KOPT-K1 (cell line): Measurements from ENCODE around the gene SF3A2.
A peak's percentile ranks its signal among the peaks of the same experiment; 100 is the strongest.

Experiments
- H3K27ac ChIP-seq: fragments of 200-600 bp; sonication (generic); 2 replicates; pipeline ENCODE4 v1.5.1; 2016; ENCODE audit warnings: antibody characterized with exemption, mild to moderate bottlenecking, low read depth, low read length; ENCODE audit not compliant: poor library complexity, severe bottlenecking
- H3K36me3 ChIP-seq: fragments of 200-600 bp; sonication (generic); 2 replicates; pipeline ENCODE4 v1.5.1; 2017; ENCODE audit warnings: antibody characterized with exemption, mild to moderate bottlenecking, low read length, moderate library complexity; ENCODE audit not compliant: insufficient read depth
- H3K9me3 ChIP-seq: fragments of 200-600 bp; sonication (generic); 2 replicates; pipeline ENCODE4 v1.5.1; 2017; ENCODE audit warnings: antibody characterized with exemption, low read length, mild to moderate bottlenecking; ENCODE audit not compliant: insufficient read depth, poor library complexity, severe bottlenecking

The SF3A2 gene

GRCh38 chr19:2239771-2240770, 3.4 kb downstream of the SF3A2 start:
- peak overlapping the region; percentile 55 for H3K27ac ChIP-seq
- H3K36me3 ChIP-seq: peaks cover 62% of the 10 kb centered on the region
- no peaks in the 10 kb centered on the region for H3K9me3 ChIP-seq

- Histone ChIP-seq H3K36me3 (peaks cover 73% of the 10 kb centered on the region), H3K9me3 (no peaks in the 10 kb centered on the region), H3K27ac (peak overlapping the region; percentile 55)
Measured at GRCh38 chr19:2240881-2241760, 4.5 kb downstream of the SF3A2 start.

- no peak overlapping the region for H3K27ac ChIP-seq
- H3K9me3 ChIP-seq: no peaks in the 10 kb centered on the region
- peaks cover 83% of the 10 kb centered on the region for H3K36me3 ChIP-seq
Measured at GRCh38 chr19:2242092-2242537, 5.5 kb downstream of the SF3A2 start.

GRCh38 chr19:2242816-2243215, 6.2 kb downstream of the SF3A2 start:
- Histone ChIP-seq H3K36me3 (peaks cover 90% of the 10 kb centered on the region), H3K9me3 (no peaks in the 10 kb centered on the region), H3K27ac (no peak overlapping the region)

GRCh38 chr19:2243274-2244124, 6.9 kb downstream of the SF3A2 start:
- H3K27ac ChIP-seq: no peak overlapping the region
- peaks cover 90% of the 10 kb centered on the region for H3K36me3 ChIP-seq
- no peaks in the 10 kb centered on the region for H3K9me3 ChIP-seq

- Histone ChIP-seq H3K36me3 (peaks cover 91% of the 10 kb centered on the region), H3K9me3 (no peaks in the 10 kb centered on the region), H3K27ac (no peak overlapping the region)
Measured at GRCh38 chr19:2244125-2244411, 7.4 kb downstream of the SF3A2 start.

GRCh38 chr19:2244486-2244885, 7.9 kb downstream of the SF3A2 start:
- Histone ChIP-seq H3K9me3 (no peaks in the 10 kb centered on the region), H3K27ac (no peak overlapping the region), H3K36me3 (peaks cover 95% of the 10 kb centered on the region)

- Histone ChIP-seq H3K27ac (no peak overlapping the region), H3K9me3 (no peaks in the 10 kb centered on the region), H3K36me3 (peaks cover 100% of the 10 kb centered on the region)
Measured at GRCh38 chr19:2245273-2245672, 8.6 kb downstream of the SF3A2 start.

GRCh38 chr19:2246014-2246620, 9.5 kb downstream of the SF3A2 start:
- Histone ChIP-seq H3K36me3 (peaks cover 100% of the 10 kb centered on the region), H3K27ac (no peak overlapping the region)

GRCh38 chr19:2246801-2247361, 10.3 kb downstream of the SF3A2 start:
- Histone ChIP-seq H3K36me3 (peaks cover 98% of the 10 kb centered on the region), H3K9me3 (no peaks in the 10 kb centered on the region)

More at GRCh38 chr19:2246014-2246620, 9.5 kb downstream of the SF3A2 start:
- H3K9me3 ChIP-seq: no peaks in the 10 kb centered on the region

GRCh38 chr19:2247433-2248101, 10.9 kb downstream of the SF3A2 start:
- H3K27ac ChIP-seq: no peak overlapping the region
- H3K9me3 ChIP-seq: no peaks in the 10 kb centered on the region
- H3K36me3 ChIP-seq: peaks cover 98% of the 10 kb centered on the region

More at GRCh38 chr19:2246801-2247361, 10.3 kb downstream of the SF3A2 start:
- no peak overlapping the region for H3K27ac ChIP-seq

GRCh38 chr19:2248136-2249009, 11.7 kb downstream of the SF3A2 start:
- no peaks in the 10 kb centered on the region for H3K9me3 ChIP-seq
- H3K36me3 ChIP-seq: peaks cover 96% of the 10 kb centered on the region
- H3K27ac ChIP-seq: no peak overlapping the region
